Hypothalamus (tissue), 51 donors: Measurements from ENCODE around the gene SLC37A4.
A peak's percentile ranks its signal among the peaks of the same experiment; 100 is the strongest.
"Not testable (repeated sequence)": the region's sequence is repeated elsewhere in the genome, so short reads cannot be mapped to it uniquely, and the experiment has no call there.

Experiments used
- DNase-seq, 51 donors: peaks; one replicate each; lab custom pipeline; 2025; lab: John Stamatoyannopoulos, UW

The SLC37A4 gene

GRCh38 chr11:119030329-119031047 is at the start of gene SLC37A4:
TSS of gene SLC37A4 (minus strand) at chr11:119030877.
- peak; percentile 40 to 98 (median 94) for DNase-seq

- no peak for DNase-seq
These were observed 48.2 kb upstream of the SLC37A4 start for GRCh38 chr11:119078675-119079420.

- DNase-seq: no peak
These were observed 47.2 kb upstream of the SLC37A4 start for GRCh38 chr11:119077839-119078238.

GRCh38 chr11:119067371-119068222 is 36.9 kb upstream of the SLC37A4 start, which contains the start of gene VPS11:
TSS of gene VPS11 (plus strand) at chr11:119067818. CDS start at chr11:119067824, 6 bp downstream.
- peak; percentile 78 to 97 (median 94) for DNase-seq

GRCh38 chr11:119065369-119065768 is 34.7 kb upstream of the SLC37A4 start:
- DNase-seq: peak in 2 of 51 donors; percentile 2 to 6

GRCh38 chr11:119062779-119063178 is 32.1 kb upstream of the SLC37A4 start:
- no peak for DNase-seq

GRCh38 chr11:119061256-119061655 is 30.6 kb upstream of the SLC37A4 start:
- DNase-seq: no peak

GRCh38 chr11:119059128-119059527 is 28.5 kb upstream of the SLC37A4 start:
- not testable (repeated sequence) for DNase-seq

- peak; percentile 78 to 99 (median 95) for DNase-seq
These were observed 26.5 kb upstream of the SLC37A4 start, which contains the start of gene HYOU1 for GRCh38 chr11:119057000-119057769. TSS of gene HYOU1 (minus strand) at chr11:119057205. CDS start at chr11:119056160, 1,045 bp downstream.

- peak in 12 of 51 donors; percentile 6 to 60 (median 44) for DNase-seq
These were observed 25.8 kb upstream of the SLC37A4 start for GRCh38 chr11:119056421-119056999.

- DNase-seq: peak in 1 of 51 donors; percentile 19
These were observed 25.2 kb upstream of the SLC37A4 start for GRCh38 chr11:119055901-119056300.

GRCh38 chr11:119054418-119054817 is 23.7 kb upstream of the SLC37A4 start:
- DNase-seq: no peak

GRCh38 chr11:119052163-119052814 is 21.6 kb upstream of the SLC37A4 start:
- no peak for DNase-seq

- no peak for DNase-seq
These were observed 20.9 kb upstream of the SLC37A4 start for GRCh38 chr11:119051440-119052162.

GRCh38 chr11:119049081-119049480 is 18.4 kb upstream of the SLC37A4 start:
- DNase-seq: no peak

- no peak for DNase-seq
These were observed 18.0 kb upstream of the SLC37A4 start for GRCh38 chr11:119048644-119049043.

- DNase-seq: no peak
These were observed 16.5 kb upstream of the SLC37A4 start for GRCh38 chr11:119047205-119047604.

- DNase-seq: no peak
These were observed 15.8 kb upstream of the SLC37A4 start for GRCh38 chr11:119046489-119046888.
